B cell (primary cell): ENCODE results near the gene KIF21B. TPM values are rescaled to one million over a fixed set of nuclear protein-coding genes. Genes with fewer than 3 reads are reported as not detected.

Experiments used
- ATAC-seq: fragments of 200-7000 bp; cut with Tn5 transposase; one replicate; pipeline ENCODE4 v1.10.0; 2021; ENCODE audit warnings: low read depth, mild to moderate bottlenecking, moderate number of reproducible peaks, moderate library complexity
- CTCF ChIA-PET: fragments of 350-600 bp; sonication (Branson Sonifier 250); formaldehyde crosslinking; loops from one replicate; lab custom pipeline; 2021; ENCODE audit warnings: antibody characterized with exemption, inconsistent platforms; lab: Charles Lee
- POLR2A ChIA-PET: fragments of 350-600 bp; sonication (Branson Sonifier 250); formaldehyde crosslinking; loops from one replicate; lab custom pipeline; 2021; ENCODE audit warnings: antibody characterized with exemption; lab: Charles Lee
- DNase-seq: peaks from one replicate; pipeline ENCODE4 v3.0.0; 2013
- H2AFZ ChIP-seq: 2 replicates; pipeline ENCODE4 v1.6.1; 2012; ENCODE audit warnings: mild to moderate bottlenecking, low read depth, low read length; ENCODE audit not compliant: insufficient read depth, poor library complexity, severe bottlenecking
- H3K27ac ChIP-seq, 2 donors: 1 replicate in 1 of 2; 2 replicates in 1 of 2; pipeline ENCODE4 v1.5.1; 2012 to 2013; ENCODE audit warnings: low read length in 2 of 2, mild to moderate bottlenecking in 2 of 2, moderate library complexity in 1 of 2
- H3K27me3 ChIP-seq, 4 experiments: fragments of 200-600 bp in 1 of 4; sonication (generic) in 1 of 4; replicated peaks in 1 of 4; 1 replicate in 2 of 4; 2 replicates in 2 of 4; pipeline versions ENCODE4 v1.6.1 to v1.7.0; 2013 to 2016; ENCODE audit warnings: low read length in 3 of 4, mild to moderate bottlenecking in 2 of 4, mixed read lengths in 1 of 4, moderate library complexity in 1 of 4; ENCODE audit not compliant: insufficient read depth in 4 of 4, control insufficient read depth in 3 of 4; ENCODE audit errors: control extremely low read depth in 1 of 4
- H3K36me3 ChIP-seq, 2 experiments: replicated peaks in 1 of 2; 1 replicate in 1 of 2; 2 replicates in 1 of 2; pipeline versions ENCODE4 v1.6.1 to v1.7.1; 2013; ENCODE audit warnings: low read length in 1 of 2; ENCODE audit not compliant: insufficient read depth in 2 of 2, control insufficient read depth in 1 of 2; ENCODE audit errors: control extremely low read depth in 1 of 2, extremely low read depth in 1 of 2
- H3K4me1 ChIP-seq, 2 donors: fragments of 200-600 bp in 1 of 2; sonication (generic) in 1 of 2; 1 replicate in 1 of 2; 2 replicates in 1 of 2; pipeline versions ENCODE4 v1.5.1 to v1.6.1; 2013 to 2017; ENCODE audit warnings: low read length in 2 of 2; ENCODE audit not compliant: control insufficient read depth in 2 of 2, insufficient read depth in 2 of 2
- H3K4me2 ChIP-seq: replicated peaks from 2 replicates; pipeline ENCODE3; 2012; ENCODE audit warnings: mild to moderate bottlenecking, low read depth, low read length; ENCODE audit not compliant: poor library complexity, severe bottlenecking
- H3K4me3 ChIP-seq, 5 experiments: fragments of 200-600 bp in 1 of 5; sonication (generic) in 1 of 5; 1 replicate in 3 of 5; 2 replicates in 2 of 5; pipeline versions ENCODE4 v1.5.1 to v1.7.0; 2011 to 2016; ENCODE audit warnings: low read length in 4 of 5, mild to moderate bottlenecking in 4 of 5, low read depth in 2 of 5, control low read depth in 1 of 5, moderate library complexity in 1 of 5; ENCODE audit not compliant: insufficient read depth in 1 of 5; ENCODE audit errors: control extremely low read depth in 1 of 5, extremely low read depth in 1 of 5
- H3K79me2 ChIP-seq: fragments of 200-600 bp; sonication (generic); one replicate; pipeline ENCODE4 v1.6.0; 2016; ENCODE audit warnings: low read length; ENCODE audit not compliant: control insufficient read depth, insufficient read depth
- H3K9ac ChIP-seq: fragments of 200-600 bp; sonication (generic); 2 replicates; pipeline ENCODE4 v1.6.1; 2017; ENCODE audit warnings: mild to moderate bottlenecking, low read length, moderate library complexity
- H3K9me3 ChIP-seq, 3 donors: one replicate each; pipeline versions ENCODE4 v1.6.1 to v1.7.1; 2013; ENCODE audit warnings: low read length in 2 of 3; ENCODE audit not compliant: control insufficient read depth in 2 of 3, insufficient read depth in 1 of 3; ENCODE audit errors: control extremely low read depth in 1 of 3
- H4K20me1 ChIP-seq: 2 replicates; pipeline ENCODE4 v1.6.0; 2012; ENCODE audit warnings: mild to moderate bottlenecking, low read length; ENCODE audit not compliant: insufficient read depth, control insufficient read depth, poor library complexity, severe bottlenecking
- H3K27ac Mint-ChIP-seq: one replicate; pipeline ENCODE4 v1.8.0; 2021; ENCODE audit warnings: mixed read lengths
- H3K27me3 Mint-ChIP-seq: one replicate; pipeline ENCODE4 v1.8.0; 2021; ENCODE audit warnings: mixed read lengths
- H3K4me1 Mint-ChIP-seq: one replicate; pipeline ENCODE4 v1.8.0; 2021; ENCODE audit warnings: mixed read lengths
- H3K4me3 Mint-ChIP-seq: one replicate; pipeline ENCODE4 v1.8.0; 2021; ENCODE audit warnings: mixed read lengths
- H3K9me3 Mint-ChIP-seq: one replicate; pipeline ENCODE4 v1.8.0; 2022; ENCODE audit warnings: mixed read lengths; ENCODE audit not compliant: insufficient read depth
- EZH2 ChIP-seq: IDR thresholded peaks from 2 replicates; pipeline ENCODE4 v1.6.1; 2012; ENCODE audit warnings: borderline replicate concordance, low read depth, mild to moderate bottlenecking, moderate library complexity, low read length; ENCODE audit not compliant: insufficient read depth, poor library complexity, severe bottlenecking
- WGBS: methylation state at CpG from one replicate; pipeline ENCODE4 v1.1.5; 2013; ENCODE audit warnings: missing lambda C conversion rate; ENCODE audit not compliant: insufficient coverage; 5-methylcytosine and 5-hydroxymethylcytosine counted together
- intact Hi-C: fragments of 100-400 bp; cut with micrococcal nuclease; formaldehyde crosslinking; loops from one replicate; pipeline ENCODE4 v1.10.0; 2022
- polyA plus RNA-seq: library from polyadenylated mRNA; depleted of rRNA; stranded (reverse); fragments of >200 nt; gene quantifications from 2 replicates; pipeline ENCODE4 v1.2.3, GENCODE V29; 2012
- total RNA-seq, 2 donors: library from RNA; stranded (reverse); fragments of 120-200 nt in 1 of 2; gene quantifications; 1 replicate in 1 of 2; 2 replicates in 1 of 2; pipeline versions ENCODE4 v1.2.3 to v1.2.4, GENCODE V29; 2013 to 2022
- TF ChIP-seq, protein P1 (sequence below): fragments of 200-600 bp; IDR thresholded peaks from one replicate; pipeline ENCODE4 v1.8.0; 2022; ENCODE audit warnings: antibody characterized with exemption, mild to moderate bottlenecking

Gene KIF21B
- total and polyA plus RNA-seq, 2 donors (not counting 1 experiment from before 2014, with no cell fraction given) = 41.1 to 41.6 TPM

- peaks cover 85% of the 10 kb centered on the region for H3K4me1 Mint-ChIP-seq
- WGBS = 16% methylated on average over 3 of the region's 5 CpGs
Observed at GRCh38 chr1:201019321-201019977, 4.1 kb downstream of the KIF21B start.

More at GRCh38 chr1:201019321-201019977, 4.1 kb downstream of the KIF21B start:
- Mint-ChIP-seq H3K27me3 (no peaks in the 10 kb centered on the region), H3K4me3 (peak overlapping the region; percentile 97), H3K27ac (peak overlapping the region; percentile 98), H3K9me3 (no peaks in the 10 kb centered on the region)
- DNase-seq (peak; percentile 90), ATAC-seq (peak; percentile 60)
- H3K4me2 ChIP-seq = peak overlapping the region; percentile 94
- TF ChIP-seq, protein P1, sequence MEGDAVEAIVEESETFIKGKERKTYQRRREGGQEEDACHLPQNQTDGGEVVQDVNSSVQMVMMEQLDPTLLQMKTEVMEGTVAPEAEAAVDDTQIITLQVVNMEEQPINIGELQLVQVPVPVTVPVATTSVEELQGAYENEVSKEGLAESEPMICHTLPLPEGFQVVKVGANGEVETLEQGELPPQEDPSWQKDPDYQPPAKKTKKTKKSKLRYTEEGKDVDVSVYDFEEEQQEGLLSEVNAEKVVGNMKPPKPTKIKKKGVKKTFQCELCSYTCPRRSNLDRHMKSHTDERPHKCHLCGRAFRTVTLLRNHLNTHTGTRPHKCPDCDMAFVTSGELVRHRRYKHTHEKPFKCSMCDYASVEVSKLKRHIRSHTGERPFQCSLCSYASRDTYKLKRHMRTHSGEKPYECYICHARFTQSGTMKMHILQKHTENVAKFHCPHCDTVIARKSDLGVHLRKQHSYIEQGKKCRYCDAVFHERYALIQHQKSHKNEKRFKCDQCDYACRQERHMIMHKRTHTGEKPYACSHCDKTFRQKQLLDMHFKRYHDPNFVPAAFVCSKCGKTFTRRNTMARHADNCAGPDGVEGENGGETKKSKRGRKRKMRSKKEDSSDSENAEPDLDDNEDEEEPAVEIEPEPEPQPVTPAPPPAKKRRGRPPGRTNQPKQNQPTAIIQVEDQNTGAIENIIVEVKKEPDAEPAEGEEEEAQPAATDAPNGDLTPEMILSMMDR = no peak
- TF ChIP-seq EZH2 = no peak
- CTCF ChIA-PET = interaction anchor here (0.8 to 10.5 kb wide), 9 partner anchors 17 to 397 kb away, joined by 3 to 83 read pairs (median 6); no protein-coding TSS in a partner anchor
- H3K4me3 ChIP-seq = peak overlapping the region in 1 of 5 experiments; percentile 39
- H3K27me3 ChIP-seq = no peaks in the 10 kb centered on the region
- H3K36me3 ChIP-seq = peaks cover 0 to 3% of the 10 kb centered on the region in 2 experiments
- no peak overlapping the region for H2AFZ ChIP-seq
- peaks cover 88 to 92% of the 10 kb centered on the region in 2 donors for H3K4me1 ChIP-seq
- H3K9me3 ChIP-seq = no peaks in the 10 kb centered on the region
- peaks cover 75% of the 10 kb centered on the region for H3K79me2 ChIP-seq
- H3K27ac ChIP-seq = peak overlapping the region; percentile 90 to 95
- peak overlapping the region; percentile 87 for H3K9ac ChIP-seq
- POLR2A ChIA-PET = interaction anchor here (0.6 to 1.1 kb wide), 2 partner anchors 42 to 350 kb away, joined by 3 to 4 read pairs; partner anchors contain the start of gene DDX59
- intact Hi-C loops = loop anchor here (1.0 to 10.0 kb wide), 3 partner anchors 95 to 715 kb away; partner anchors contain the start of gene KIF14
- peaks cover 47% of the 10 kb centered on the region for H4K20me1 ChIP-seq
